Fibroblast of lung (primary cell): Measurements from ENCODE around the gene ZBTB7C. TPM values are rescaled to one million over a fixed set of nuclear protein-coding genes. Genes with fewer than 3 reads are reported as not detected.

Experiments used
- DNase-seq, 2 donors: peaks; one replicate each; pipeline versions ENCODE4 v3.0.0 to v3.0.0-alpha.2; 2010; ENCODE audit warnings: low read depth in 2 of 2
- H2AFZ ChIP-seq: 2 replicates; pipeline ENCODE4 v1.5.1; 2012; ENCODE audit warnings: low read length, control low read depth, inconsistent platforms
- H3K27ac ChIP-seq: 2 replicates; pipeline ENCODE4 v1.5.1; 2011; ENCODE audit warnings: low read length, control low read depth; ENCODE audit not compliant: insufficient read depth
- H3K27me3 ChIP-seq: 2 replicates; pipeline ENCODE4 v1.5.1; 2011; ENCODE audit warnings: mild to moderate bottlenecking, low read length; ENCODE audit not compliant: control insufficient read depth, insufficient read depth
- H3K36me3 ChIP-seq: 2 replicates; pipeline ENCODE4 v1.5.1; 2011; ENCODE audit warnings: low read length; ENCODE audit not compliant: control insufficient read depth, insufficient read depth
- H3K4me1 ChIP-seq: 2 replicates; pipeline ENCODE4 v1.5.1; 2011; ENCODE audit warnings: low read length; ENCODE audit not compliant: control insufficient read depth, insufficient read depth; ENCODE audit errors: extremely low read depth
- H3K4me2 ChIP-seq: 2 replicates; pipeline ENCODE4 v1.5.1; 2011; ENCODE audit warnings: low read length, control low read depth; ENCODE audit not compliant: insufficient read depth; ENCODE audit errors: extremely low read depth
- H3K4me3 ChIP-seq, 4 experiments: fragments of 200-600 bp in 1 of 4; sonication (generic) in 1 of 4; replicated peaks in 1 of 4; 2 replicates each; pipeline ENCODE4 v1.5.1; 2011 to 2016; ENCODE audit warnings: low read length in 4 of 4, low read depth in 3 of 4, mild to moderate bottlenecking in 3 of 4, control low read depth in 2 of 4, inconsistent platforms in 1 of 4, mixed read lengths in 1 of 4; ENCODE audit not compliant: insufficient read depth in 1 of 4; ENCODE audit errors: control extremely low read depth in 1 of 4
- H3K79me2 ChIP-seq: 2 replicates; pipeline ENCODE4 v1.5.1; 2012; ENCODE audit warnings: mild to moderate bottlenecking, low read length, inconsistent platforms; ENCODE audit not compliant: control insufficient read depth, insufficient read depth
- H3K9ac ChIP-seq: 2 replicates; pipeline ENCODE4 v1.5.1; 2011; ENCODE audit warnings: mild to moderate bottlenecking, low read length, control low read depth; ENCODE audit not compliant: insufficient read depth
- H3K9me3 ChIP-seq: 2 replicates; pipeline ENCODE4 v1.5.1; 2012; ENCODE audit warnings: low read depth, low read length; ENCODE audit not compliant: control insufficient read depth, insufficient read depth
- H4K20me1 ChIP-seq: 2 replicates; pipeline ENCODE4 v1.5.1; 2011; ENCODE audit warnings: low read length; ENCODE audit not compliant: control insufficient read depth, insufficient read depth; ENCODE audit errors: extremely low read depth
- CTCF ChIP-seq, 2 donors: IDR thresholded peaks in 1 of 2; conservative IDR thresholded peaks in 1 of 2; 1 replicate in 1 of 2; 2 replicates in 1 of 2; pipeline ENCODE4 v1.5.1; 2011 to 2012; ENCODE audit warnings: low read length in 2 of 2, control low read depth in 1 of 2, inconsistent platforms in 1 of 2, low read depth in 1 of 2, mild to moderate bottlenecking in 1 of 2
- EZH2 ChIP-seq: IDR thresholded peaks from 2 replicates; pipeline ENCODE4 v1.5.1; 2012; ENCODE audit warnings: low read length, control low read depth, mild to moderate bottlenecking; ENCODE audit errors: missing control alignments
- polyA plus RNA-seq, 2 donors: library from polyadenylated mRNA; depleted of rRNA in 1 of 2; stranded (reverse) in 1 of 2; unstranded in 1 of 2; fragments of >200 nt; gene quantifications; 2 replicates each; pipeline ENCODE4 v1.2.1, GENCODE V29; 2011 to 2012; ENCODE audit warnings: missing spikeins in 1 of 2
- total RNA-seq: library from RNA; depleted of rRNA; stranded (reverse); fragments of >200 nt; gene quantifications from 2 replicates; pipeline ENCODE4 v1.2.1, GENCODE V29; 2014

Gene ZBTB7C
- total and polyA plus RNA-seq, 2 donors (not counting 1 experiment from before 2014, with no cell fraction given): 0.19 to 0.33 TPM

- Histone ChIP-seq H2AFZ (no peak overlapping the region), H3K4me1 (no peaks in the 10 kb centered on the region), H3K4me2 (no peak overlapping the region), H3K36me3 (no peaks in the 10 kb centered on the region), H3K9ac (no peak overlapping the region), H3K9me3 (no peaks in the 10 kb centered on the region), H4K20me1 (no peaks in the 10 kb centered on the region), H3K4me3 (no peak overlapping the region), H3K27ac (no peak overlapping the region), H3K79me2 (no peaks in the 10 kb centered on the region), H3K27me3 (peaks cover 4% of the 10 kb centered on the region)
- no peak for TF ChIP-seq CTCF (conservative IDR thresholded peaks at IDR 0.05 in 1 of 2, IDR thresholded peaks at IDR 0.05 in 1 of 2; ENCODE audit: low read depth in 1 of 2, low read length in 2 of 2)
- TF ChIP-seq EZH2: no peak
- no peak for DNase-seq
Measured at GRCh38 chr18:48073211-48073930, 335.8 kb downstream of the ZBTB7C start.

GRCh38 chr18:48072428-48073204, 336.6 kb downstream of the ZBTB7C start:
- Histone ChIP-seq H3K4me1 (no peaks in the 10 kb centered on the region), H4K20me1 (no peaks in the 10 kb centered on the region), H3K36me3 (no peaks in the 10 kb centered on the region), H3K4me3 (no peak overlapping the region), H3K9me3 (no peaks in the 10 kb centered on the region), H3K9ac (no peak overlapping the region), H3K4me2 (no peak overlapping the region), H3K27ac (no peak overlapping the region), H2AFZ (no peak overlapping the region), H3K27me3 (peaks cover 4% of the 10 kb centered on the region), H3K79me2 (no peaks in the 10 kb centered on the region)
- TF ChIP-seq CTCF (conservative IDR thresholded peaks at IDR 0.05 in 1 of 2, IDR thresholded peaks at IDR 0.05 in 1 of 2; ENCODE audit: low read depth in 1 of 2, low read length in 2 of 2) (no peak), EZH2 (no peak)
- no peak for DNase-seq

GRCh38 chr18:48068916-48069445, 340.2 kb downstream of the ZBTB7C start:
- no peak for TF ChIP-seq CTCF (conservative IDR thresholded peaks at IDR 0.05 in 1 of 2, IDR thresholded peaks at IDR 0.05 in 1 of 2; ENCODE audit: low read depth in 1 of 2, low read length in 2 of 2)
- TF ChIP-seq EZH2: no peak
- H3K79me2 ChIP-seq: no peaks in the 10 kb centered on the region

More at GRCh38 chr18:48068916-48069445, 340.2 kb downstream of the ZBTB7C start:
- Histone ChIP-seq H3K36me3 (no peaks in the 10 kb centered on the region), H2AFZ (no peak overlapping the region), H3K9ac (no peak overlapping the region), H3K27me3 (peaks cover 4% of the 10 kb centered on the region), H3K27ac (no peak overlapping the region), H3K4me1 (no peaks in the 10 kb centered on the region), H4K20me1 (no peaks in the 10 kb centered on the region), H3K4me2 (no peak overlapping the region), H3K4me3 (no peak overlapping the region), H3K9me3 (no peaks in the 10 kb centered on the region)
- DNase-seq: no peak
